CD4-positive, alpha-beta T cell (primary cell): ENCODE data around the gene CDC5L. TPM values are rescaled to one million over a fixed set of nuclear protein-coding genes. Genes with fewer than 3 reads are reported as not detected.

Experiments used
- ATAC-seq: fragments of 200-7000 bp; cut with Tn5 transposase; one replicate; pipeline ENCODE4 v1.10.0; 2022; ENCODE audit warnings: mild to moderate bottlenecking; ENCODE audit not compliant: poor library complexity
- CTCF ChIA-PET: fragments of 350-600 bp; sonication (Branson Sonifier 250); formaldehyde crosslinking; loops from one replicate; lab custom pipeline; 2021; ENCODE audit warnings: antibody characterized with exemption, inconsistent platforms; lab: Charles Lee
- POLR2A ChIA-PET: fragments of 350-600 bp; sonication (Branson Sonifier 250); formaldehyde crosslinking; loops from one replicate; lab custom pipeline; 2021; ENCODE audit warnings: antibody characterized with exemption, inconsistent platforms; lab: Charles Lee
- DNase-seq, 14 experiments: peaks; one replicate each; pipeline ENCODE4 v3.0.0-alpha.2; 2013 to 2020; ENCODE audit warnings: mixed read lengths in 2 of 14
- H3K27ac ChIP-seq, 2 donors: one replicate each; pipeline versions ENCODE4 v1.5.1 to v1.7.0; 2013; ENCODE audit warnings: low read length in 2 of 2, low read depth in 1 of 2, mild to moderate bottlenecking in 1 of 2
- H3K27me3 ChIP-seq, 2 experiments: 1 replicate in 1 of 2; 2 replicates in 1 of 2; pipeline versions ENCODE4 v1.6.1 to v1.7.0; 2013; ENCODE audit warnings: low read length in 2 of 2, control low read depth in 1 of 2, mild to moderate bottlenecking in 1 of 2, moderate library complexity in 1 of 2; ENCODE audit not compliant: insufficient read depth in 2 of 2, control insufficient read depth in 1 of 2
- H3K36me3 ChIP-seq: one replicate; pipeline ENCODE4 v1.6.1; 2013; ENCODE audit warnings: low read length, control low read depth; ENCODE audit not compliant: insufficient read depth
- H3K4me1 ChIP-seq: one replicate; pipeline ENCODE4 v1.6.1; 2013; ENCODE audit warnings: low read length, control low read depth; ENCODE audit not compliant: insufficient read depth
- H3K4me3 ChIP-seq: one replicate; pipeline ENCODE4 v1.5.1; 2013; ENCODE audit warnings: mild to moderate bottlenecking, low read length, moderate library complexity
- H3K9me3 ChIP-seq, 2 experiments: 1 replicate in 1 of 2; 2 replicates in 1 of 2; pipeline versions ENCODE4 v1.6.1 to v1.7.0; 2013; ENCODE audit warnings: low read length in 2 of 2, mild to moderate bottlenecking in 2 of 2, control low read depth in 1 of 2, moderate library complexity in 1 of 2; ENCODE audit not compliant: control insufficient read depth in 1 of 2, insufficient read depth in 1 of 2
- H3K27ac Mint-ChIP-seq: one replicate; pipeline ENCODE4 v1.8.0; 2020; ENCODE audit warnings: mixed read lengths
- H3K27me3 Mint-ChIP-seq: one replicate; pipeline ENCODE4 v1.8.0; 2021; ENCODE audit warnings: mixed read lengths
- H3K36me3 Mint-ChIP-seq: one replicate; pipeline ENCODE4 v1.8.0; 2021; ENCODE audit warnings: low read depth, mixed read lengths
- H3K4me1 Mint-ChIP-seq: one replicate; pipeline ENCODE4 v1.8.0; 2021; ENCODE audit warnings: low read depth, mixed read lengths
- H3K4me3 Mint-ChIP-seq: one replicate; pipeline ENCODE4 v1.8.0; 2020; ENCODE audit warnings: mild to moderate bottlenecking, mixed read lengths
- H3K9me3 Mint-ChIP-seq: one replicate; pipeline ENCODE4 v1.8.0; 2020; ENCODE audit warnings: mixed read lengths
- intact Hi-C, 2 experiments: fragments of 100-400 bp; cut with DNase I in 1 of 2; cut with micrococcal nuclease in 1 of 2; formaldehyde crosslinking; loops; one replicate each; pipeline versions ENCODE4 v1.15.1 to v1.9.0; 2023 to 2025; cut with DNase I, micrococcal nuclease
- total RNA-seq, 174 experiments: library from RNA in 2 of 174; stranded (reverse) in 2 of 174; gene quantifications; one replicate each; pipeline ENCODE4 v1.2.3 and lab custom pipeline; 2021 to 2026
- TF ChIP-seq, protein P1 (sequence below): fragments of 200-600 bp; IDR thresholded peaks from one replicate; pipeline ENCODE4 v1.8.0; 2022; ENCODE audit warnings: antibody characterized with exemption, mild to moderate bottlenecking

The CDC5L gene
- total RNA-seq, 2 experiments from 2014 or later = 18.9 to 19.9 TPM

DNA sequence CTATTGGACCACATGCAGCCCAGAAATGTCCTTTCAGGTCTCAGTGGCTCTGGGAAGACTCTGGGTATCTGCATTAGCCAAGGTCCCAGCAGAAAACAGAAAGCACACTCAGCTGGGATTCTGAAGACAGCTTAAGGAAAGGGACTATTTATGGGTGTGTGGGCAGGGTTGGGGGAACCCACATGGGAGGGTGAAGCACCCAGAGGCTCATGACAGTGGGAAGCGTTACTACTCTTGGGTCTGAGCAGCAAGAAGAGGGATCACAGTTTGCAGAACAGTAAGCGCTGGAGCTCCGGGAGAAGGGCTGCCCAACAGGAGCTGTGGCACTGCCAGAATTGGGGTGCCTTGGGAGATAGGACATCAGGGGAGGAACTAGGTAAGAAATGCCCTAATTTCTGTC, 12.4 kb upstream of the CDC5L start:
- Mint-ChIP-seq H3K27ac (no peak overlapping the region), H3K27me3 (peaks cover 8% of the 10 kb centered on the region), H3K4me1 (no peaks in the 10 kb centered on the region), H3K36me3 (no peaks in the 10 kb centered on the region), H3K9me3 (no peaks in the 10 kb centered on the region), H3K4me3 (no peak overlapping the region)
- no peak for DNase-seq
- Histone ChIP-seq H3K27me3 (peaks cover 0 to 4% of the 10 kb centered on the region in 2 experiments), H3K36me3 (no peaks in the 10 kb centered on the region), H3K27ac (no peak overlapping the region), H3K9me3 (no peaks in the 10 kb centered on the region), H3K4me1 (no peaks in the 10 kb centered on the region), H3K4me3 (no peak overlapping the region)
- CTCF ChIA-PET = no interaction called here
- TF ChIP-seq, protein P1, sequence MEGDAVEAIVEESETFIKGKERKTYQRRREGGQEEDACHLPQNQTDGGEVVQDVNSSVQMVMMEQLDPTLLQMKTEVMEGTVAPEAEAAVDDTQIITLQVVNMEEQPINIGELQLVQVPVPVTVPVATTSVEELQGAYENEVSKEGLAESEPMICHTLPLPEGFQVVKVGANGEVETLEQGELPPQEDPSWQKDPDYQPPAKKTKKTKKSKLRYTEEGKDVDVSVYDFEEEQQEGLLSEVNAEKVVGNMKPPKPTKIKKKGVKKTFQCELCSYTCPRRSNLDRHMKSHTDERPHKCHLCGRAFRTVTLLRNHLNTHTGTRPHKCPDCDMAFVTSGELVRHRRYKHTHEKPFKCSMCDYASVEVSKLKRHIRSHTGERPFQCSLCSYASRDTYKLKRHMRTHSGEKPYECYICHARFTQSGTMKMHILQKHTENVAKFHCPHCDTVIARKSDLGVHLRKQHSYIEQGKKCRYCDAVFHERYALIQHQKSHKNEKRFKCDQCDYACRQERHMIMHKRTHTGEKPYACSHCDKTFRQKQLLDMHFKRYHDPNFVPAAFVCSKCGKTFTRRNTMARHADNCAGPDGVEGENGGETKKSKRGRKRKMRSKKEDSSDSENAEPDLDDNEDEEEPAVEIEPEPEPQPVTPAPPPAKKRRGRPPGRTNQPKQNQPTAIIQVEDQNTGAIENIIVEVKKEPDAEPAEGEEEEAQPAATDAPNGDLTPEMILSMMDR = no peak
- POLR2A ChIA-PET = no interaction called here
- no peak for ATAC-seq
- intact Hi-C loops = no loop called here

DNA sequence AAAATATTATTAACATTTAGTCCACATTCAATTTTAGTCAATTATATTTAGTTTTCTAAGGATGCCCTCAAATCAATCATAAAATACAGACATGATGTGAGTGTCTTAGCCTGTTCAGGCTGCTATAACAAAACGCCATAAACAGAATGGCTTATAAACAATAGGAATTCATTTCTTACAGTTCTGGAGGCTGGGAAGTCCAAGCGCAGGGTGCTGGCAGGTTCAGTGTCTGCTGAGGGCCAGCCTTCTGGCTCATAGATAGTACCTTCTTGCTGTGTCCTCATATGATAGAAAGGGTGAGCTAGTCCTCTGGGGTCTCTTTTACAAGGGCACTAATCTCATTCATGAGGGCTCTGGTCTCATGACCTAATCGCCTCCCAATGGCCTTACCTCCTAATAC, 10.0 kb upstream of the CDC5L start:
- Mint-ChIP-seq H3K4me3 (no peak overlapping the region), H3K4me1 (no peaks in the 10 kb centered on the region), H3K9me3 (no peaks in the 10 kb centered on the region), H3K27me3 (peaks cover 6% of the 10 kb centered on the region), H3K36me3 (no peaks in the 10 kb centered on the region), H3K27ac (no peak overlapping the region)
- POLR2A ChIA-PET = no interaction called here
- ATAC-seq (no peak), DNase-seq (no peak)
- no peaks in the 10 kb centered on the region for H3K4me1 ChIP-seq
- CTCF ChIA-PET = no interaction called here
- H3K9me3 ChIP-seq = no peaks in the 10 kb centered on the region
- H3K27me3 ChIP-seq = no peaks in the 10 kb centered on the region
- no peak overlapping the region for H3K27ac ChIP-seq
- TF ChIP-seq, protein P1 = no peak
- no peaks in the 10 kb centered on the region for H3K36me3 ChIP-seq
- intact Hi-C loops = no loop called here
- H3K4me3 ChIP-seq = no peak overlapping the region

DNA sequence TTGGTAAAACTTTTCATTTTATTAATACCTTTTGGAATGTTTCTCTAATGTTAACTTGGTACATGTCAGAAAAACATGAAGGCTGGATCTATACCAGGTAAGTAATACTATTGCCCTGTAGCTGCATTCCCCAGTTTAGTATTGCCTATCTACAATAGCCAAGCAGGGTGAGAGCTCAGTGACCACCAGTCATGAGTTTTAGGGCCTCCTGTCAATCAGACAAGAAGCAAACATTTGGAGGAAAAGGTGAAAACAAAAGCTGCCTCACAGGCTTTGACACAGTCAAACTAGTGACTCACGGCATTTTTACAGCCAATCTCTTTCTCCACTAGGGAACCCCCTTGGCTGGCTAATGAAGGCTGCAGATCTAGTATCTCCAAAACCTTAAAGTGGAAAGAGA, 9.5 kb upstream of the CDC5L start:
- intact Hi-C loops = no loop called here
- no peak overlapping the region for H3K4me3 ChIP-seq
- TF ChIP-seq, protein P1 = no peak
- no peak for ATAC-seq
- Mint-ChIP-seq H3K4me1 (no peaks in the 10 kb centered on the region), H3K27me3 (peaks cover 2% of the 10 kb centered on the region), H3K27ac (no peak overlapping the region), H3K36me3 (no peaks in the 10 kb centered on the region), H3K4me3 (no peak overlapping the region), H3K9me3 (no peaks in the 10 kb centered on the region)
- no peaks in the 10 kb centered on the region for H3K9me3 ChIP-seq
- no peak overlapping the region for H3K27ac ChIP-seq
- CTCF ChIA-PET = no interaction called here
- H3K27me3 ChIP-seq = no peaks in the 10 kb centered on the region
- POLR2A ChIA-PET = no interaction called here
- no peak for DNase-seq
- no peaks in the 10 kb centered on the region for H3K36me3 ChIP-seq
- H3K4me1 ChIP-seq = no peaks in the 10 kb centered on the region
